ENCODE results near the gene LRCH3. TPM values are rescaled to one million over a fixed set of nuclear protein-coding genes. Genes with fewer than 3 reads are reported as not detected.

The LRCH3 gene
- total and polyA plus RNA-seq, 2 of the 13 experiments (the other 11 are each of a cell fraction or from before 2014, with no cell fraction given) = 25.5 to 103 TPM

DNA sequence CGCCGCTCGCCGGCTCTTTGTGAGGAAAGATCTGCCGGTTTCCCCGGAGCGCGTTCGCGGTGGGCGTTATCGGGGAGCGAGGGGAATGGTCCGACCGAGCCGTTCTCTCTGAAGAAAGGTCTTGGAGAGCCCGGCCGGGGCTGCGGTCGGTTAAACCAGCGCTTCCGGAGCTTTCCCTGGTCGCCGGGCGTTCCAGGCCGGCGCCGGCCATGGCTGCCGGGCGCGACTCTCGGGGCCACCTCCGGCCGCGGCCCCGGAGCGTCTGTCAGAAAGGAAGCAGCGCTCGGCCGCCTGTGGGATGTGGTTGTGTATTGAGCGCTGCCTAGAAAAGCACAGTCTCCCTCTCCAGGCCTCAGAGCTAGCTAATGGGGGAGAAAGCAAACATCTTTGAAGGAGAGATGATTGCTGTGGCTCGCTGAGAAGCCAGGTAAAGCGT is 40.6 kb upstream of the LRCH3 start:
- FAIRE-seq (no peak), ATAC-seq (peak; percentile 81), DNase-seq (ENCODE audit: low spot score) (no peak)
- BruUV-seq (replicated peaks) = TSS peak; percentile 58
- Histone ChIP-seq H3K9ac (ENCODE audit: insufficient read depth, low read depth, low read length) (peak overlapping the region; percentile 72), H2AFZ (ENCODE audit: low read length) (no peak overlapping the region), H3K27ac (ENCODE audit: extremely low read length, insufficient read depth, low read length) (peak overlapping the region; percentile 56), H3K36me3 (replicated peaks in 1 of 2; ENCODE audit: control insufficient read depth in 1 of 2, insufficient read depth in 2 of 2, low read length in 2 of 2) (no peaks in the 10 kb centered on the region), H3K27me3 (ENCODE audit: control insufficient read depth in 1 of 2, insufficient read depth in 2 of 2, low read length in 2 of 2) (peaks cover 0 to 5% of the 10 kb centered on the region in 2 experiments; a peak in 1 of 5 replicates), H3K9me3 (ENCODE audit: low read length) (no peaks in the 10 kb centered on the region), H3K4me3 (replicated peaks in 1 of 3; ENCODE audit: insufficient read depth in 1 of 3, low read depth in 2 of 3, low read length in 3 of 3) (peak overlapping the region; percentile 75 to 86 (median 77)), H3K4me2 (ENCODE audit: low read depth, low read length) (peak overlapping the region; percentile 85), H3K4me1 (ENCODE audit: insufficient read depth, low read length) (peaks cover 37% of the 10 kb centered on the region), H3K79me2 (ENCODE audit: insufficient read depth, low read length) (peaks cover 32% of the 10 kb centered on the region), H4K20me1 (ENCODE audit: insufficient read depth, low read length) (peaks cover 7% of the 10 kb centered on the region; the same call in 1 of the 2 replicates)
- POLR2A ChIA-PET = interaction anchor here (0.8 to 1.9 kb wide), 5 partner anchors 9 to 70 kb away, joined by 3 to 6 read pairs (median 4); partner anchors contain the start of genes LRCH3 and RUBCN
- intact Hi-C loops (cut with micrococcal nuclease; ENCODE audit: unreplicated experiment) = loop anchor here (5.0 kb wide), 1 partner anchor 42 kb away; the partner anchor contains the start of gene LRCH3
- WGBS (ENCODE audit: low lambda C conversion rate) = 0% methylated on average over 10 of the region's 43 CpGs
- in situ Hi-C loops (cut with HindIII; ENCODE audit: extremely low pct_ligation_motif_present, low pct_unique_long_range_greater_than_20kb) = no loop called here
- CTCF ChIA-PET (ENCODE audit: low intra/inter-chr PET ratio, low total read pairs) = no interaction called here
- TF ChIP-seq ZNF501 (CRISPR knock-in tag; IDR thresholded peaks at IDR 0.05) = peak; percentile 20; the same call in 1 of the 2 replicates
- TF ChIP-seq SIN3A (IDR thresholded peaks at IDR 0.05; ENCODE audit: borderline replicate concordance, low read depth, low read length) = peak; percentile 71; the same call in 1 of the 2 replicates
- TF ChIP-seq GABPB1 (CRISPR knock-in tag; IDR thresholded peaks at IDR 0.05) = 0 out of 2 replicates have a peak, but pooled peaks have one; percentile 19
- TF ChIP-seq, protein P1, sequence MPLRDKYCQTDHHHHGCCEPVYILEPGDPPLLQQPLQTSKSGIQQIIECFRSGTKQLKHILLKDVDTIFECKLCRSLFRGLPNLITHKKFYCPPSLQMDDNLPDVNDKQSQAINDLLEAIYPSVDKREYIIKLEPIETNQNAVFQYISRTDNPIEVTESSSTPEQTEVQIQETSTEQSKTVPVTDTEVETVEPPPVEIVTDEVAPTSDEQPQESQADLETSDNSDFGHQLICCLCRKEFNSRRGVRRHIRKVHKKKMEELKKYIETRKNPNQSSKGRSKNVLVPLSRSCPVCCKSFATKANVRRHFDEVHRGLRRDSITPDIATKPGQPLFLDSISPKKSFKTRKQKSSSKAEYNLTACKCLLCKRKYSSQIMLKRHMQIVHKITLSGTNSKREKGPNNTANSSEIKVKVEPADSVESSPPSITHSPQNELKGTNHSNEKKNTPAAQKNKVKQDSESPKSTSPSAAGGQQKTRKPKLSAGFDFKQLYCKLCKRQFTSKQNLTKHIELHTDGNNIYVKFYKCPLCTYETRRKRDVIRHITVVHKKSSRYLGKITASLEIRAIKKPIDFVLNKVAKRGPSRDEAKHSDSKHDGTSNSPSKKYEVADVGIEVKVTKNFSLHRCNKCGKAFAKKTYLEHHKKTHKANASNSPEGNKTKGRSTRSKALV (CRISPR knock-in tag; IDR thresholded peaks at IDR 0.05) = 0 out of 2 replicates have a peak, but pooled peaks have one; percentile 12
- TF ChIP-seq, protein P2, sequence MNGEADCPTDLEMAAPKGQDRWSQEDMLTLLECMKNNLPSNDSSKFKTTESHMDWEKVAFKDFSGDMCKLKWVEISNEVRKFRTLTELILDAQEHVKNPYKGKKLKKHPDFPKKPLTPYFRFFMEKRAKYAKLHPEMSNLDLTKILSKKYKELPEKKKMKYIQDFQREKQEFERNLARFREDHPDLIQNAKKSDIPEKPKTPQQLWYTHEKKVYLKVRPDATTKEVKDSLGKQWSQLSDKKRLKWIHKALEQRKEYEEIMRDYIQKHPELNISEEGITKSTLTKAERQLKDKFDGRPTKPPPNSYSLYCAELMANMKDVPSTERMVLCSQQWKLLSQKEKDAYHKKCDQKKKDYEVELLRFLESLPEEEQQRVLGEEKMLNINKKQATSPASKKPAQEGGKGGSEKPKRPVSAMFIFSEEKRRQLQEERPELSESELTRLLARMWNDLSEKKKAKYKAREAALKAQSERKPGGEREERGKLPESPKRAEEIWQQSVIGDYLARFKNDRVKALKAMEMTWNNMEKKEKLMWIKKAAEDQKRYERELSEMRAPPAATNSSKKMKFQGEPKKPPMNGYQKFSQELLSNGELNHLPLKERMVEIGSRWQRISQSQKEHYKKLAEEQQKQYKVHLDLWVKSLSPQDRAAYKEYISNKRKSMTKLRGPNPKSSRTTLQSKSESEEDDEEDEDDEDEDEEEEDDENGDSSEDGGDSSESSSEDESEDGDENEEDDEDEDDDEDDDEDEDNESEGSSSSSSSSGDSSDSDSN (CRISPR knock-in tag; IDR thresholded peaks at IDR 0.05) = peak; percentile 46; the same call in 1 of the 2 replicates
- TF ChIP-seq, protein P3, sequence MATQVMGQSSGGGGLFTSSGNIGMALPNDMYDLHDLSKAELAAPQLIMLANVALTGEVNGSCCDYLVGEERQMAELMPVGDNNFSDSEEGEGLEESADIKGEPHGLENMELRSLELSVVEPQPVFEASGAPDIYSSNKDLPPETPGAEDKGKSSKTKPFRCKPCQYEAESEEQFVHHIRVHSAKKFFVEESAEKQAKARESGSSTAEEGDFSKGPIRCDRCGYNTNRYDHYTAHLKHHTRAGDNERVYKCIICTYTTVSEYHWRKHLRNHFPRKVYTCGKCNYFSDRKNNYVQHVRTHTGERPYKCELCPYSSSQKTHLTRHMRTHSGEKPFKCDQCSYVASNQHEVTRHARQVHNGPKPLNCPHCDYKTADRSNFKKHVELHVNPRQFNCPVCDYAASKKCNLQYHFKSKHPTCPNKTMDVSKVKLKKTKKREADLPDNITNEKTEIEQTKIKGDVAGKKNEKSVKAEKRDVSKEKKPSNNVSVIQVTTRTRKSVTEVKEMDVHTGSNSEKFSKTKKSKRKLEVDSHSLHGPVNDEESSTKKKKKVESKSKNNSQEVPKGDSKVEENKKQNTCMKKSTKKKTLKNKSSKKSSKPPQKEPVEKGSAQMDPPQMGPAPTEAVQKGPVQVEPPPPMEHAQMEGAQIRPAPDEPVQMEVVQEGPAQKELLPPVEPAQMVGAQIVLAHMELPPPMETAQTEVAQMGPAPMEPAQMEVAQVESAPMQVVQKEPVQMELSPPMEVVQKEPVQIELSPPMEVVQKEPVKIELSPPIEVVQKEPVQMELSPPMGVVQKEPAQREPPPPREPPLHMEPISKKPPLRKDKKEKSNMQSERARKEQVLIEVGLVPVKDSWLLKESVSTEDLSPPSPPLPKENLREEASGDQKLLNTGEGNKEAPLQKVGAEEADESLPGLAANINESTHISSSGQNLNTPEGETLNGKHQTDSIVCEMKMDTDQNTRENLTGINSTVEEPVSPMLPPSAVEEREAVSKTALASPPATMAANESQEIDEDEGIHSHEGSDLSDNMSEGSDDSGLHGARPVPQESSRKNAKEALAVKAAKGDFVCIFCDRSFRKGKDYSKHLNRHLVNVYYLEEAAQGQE (IDR thresholded peaks at IDR 0.05; ENCODE audit: borderline replicate concordance in 1 of 2, low read depth in 1 of 2, low read length in 2 of 2) = no peak; a peak in 1 of 4 replicates
- no peak for TF ChIP-seq PCBP2 (optimal IDR thresholded peaks at IDR 0.05; ENCODE audit: low read depth, low read length, poor library complexity, severe bottlenecking)
- TF ChIP-seq KMT2A (CRISPR knock-in tag; IDR thresholded peaks at IDR 0.05) = peak; percentile 56; the same call in 1 of the 2 replicates
- 0 out of 2 replicates have a peak, but pooled peaks have one; percentile 35 for TF ChIP-seq RBFOX2 (IDR thresholded peaks at IDR 0.05; ENCODE audit: low read depth, low read length)
- peak; percentile 59 for TF ChIP-seq RBM39 (IDR thresholded peaks at IDR 0.05; ENCODE audit: low read depth, low read length, poor library complexity, severe bottlenecking)
- no peak for TF ChIP-seq ZNF24 (IDR thresholded peaks at IDR 0.05)
- TF ChIP-seq RAD21 (CRISPR knock-in tag; IDR thresholded peaks at IDR 0.05) = 0 out of 2 replicates have a peak, but pooled peaks have one; percentile 21
- TF ChIP-seq ETV5 (CRISPR knock-in tag; IDR thresholded peaks at IDR 0.05; ENCODE audit: borderline replicate concordance) = peak; percentile 12; the same call in 1 of the 2 replicates
- 0 out of 2 replicates have a peak, but pooled peaks have one; percentile 1 for TF ChIP-seq SOX5 (CRISPR knock-in tag; IDR thresholded peaks at IDR 0.05; ENCODE audit: borderline replicate concordance)
- 0 out of 2 replicates have a peak, but pooled peaks have one; percentile 8 for TF ChIP-seq ZNF768 (CRISPR knock-in tag; IDR thresholded peaks at IDR 0.05)
- 0 out of 2 replicates have a peak, but pooled peaks have one; percentile 76 for TF ChIP-seq ZSCAN30 (CRISPR knock-in tag; IDR thresholded peaks at IDR 0.05)
